HEK293T (cell line): ENCODE results near the gene DMAC2.

Experiments used
- ARNT ChIP-seq: fragments of 450-650 bp; IDR thresholded peaks from 2 replicates; pipeline ENCODE4 v1.6.1; 2017; ENCODE audit warnings: mild to moderate bottlenecking
- BHLHE40 ChIP-seq: fragments of 450-650 bp; IDR thresholded peaks from 2 replicates; pipeline ENCODE4 v1.6.1; 2016; ENCODE audit warnings: mild to moderate bottlenecking, moderate library complexity, borderline replicate concordance
- ELF4 ChIP-seq: fragments of 450-650 bp; IDR thresholded peaks from 2 replicates; pipeline ENCODE4 v1.6.1; 2017; ENCODE audit warnings: antibody characterized with exemption
- FOXK2 ChIP-seq: fragments of 450-650 bp; IDR thresholded peaks from 2 replicates; pipeline ENCODE4 v1.6.1; 2016; ENCODE audit warnings: mild to moderate bottlenecking
- FOXM1 ChIP-seq: fragments of 450-650 bp; IDR thresholded peaks from 2 replicates; pipeline ENCODE4 v1.6.1; 2017; ENCODE audit warnings: mild to moderate bottlenecking, borderline replicate concordance
- HDGF ChIP-seq: fragments of 450-650 bp; IDR thresholded peaks from 2 replicates; pipeline ENCODE4 v1.6.1; 2017; ENCODE audit warnings: antibody characterized with exemption, borderline replicate concordance
- L3MBTL2 ChIP-seq: fragments of 450-650 bp; conservative IDR thresholded peaks from 2 replicates; pipeline ENCODE4 v1.6.1; 2016; ENCODE audit warnings: mild to moderate bottlenecking
- LEF1 ChIP-seq: fragments of 450-650 bp; IDR thresholded peaks from 2 replicates; pipeline ENCODE4 v1.6.1; 2017; ENCODE audit warnings: mild to moderate bottlenecking, borderline replicate concordance
- PKNOX1 ChIP-seq: fragments of 450-650 bp; IDR thresholded peaks from 2 replicates; pipeline ENCODE4 v1.6.1; 2016
- SP1 ChIP-seq: fragments of 450-650 bp; IDR thresholded peaks from 2 replicates; pipeline ENCODE4 v1.6.1; 2017
- SUZ12 ChIP-seq: fragments of 450-650 bp; IDR thresholded peaks from 2 replicates; pipeline ENCODE4 v1.6.1; 2016; ENCODE audit warnings: mild to moderate bottlenecking

- no peak for TF ChIP-seq FOXM1
- no peak for TF ChIP-seq LEF1
- TF ChIP-seq SP1 = no peak
- TF ChIP-seq HDGF = no peak
- no peak for TF ChIP-seq PKNOX1
- TF ChIP-seq SUZ12 = no peak
- no peak for TF ChIP-seq ARNT
- TF ChIP-seq ELF4 = no peak
- no peak for TF ChIP-seq BHLHE40
- TF ChIP-seq L3MBTL2 = no peak
- TF ChIP-seq FOXK2 = no peak
Observed at GRCh38 chr19:41409288-41409687, 30.4 kb downstream of the DMAC2 start.
